Stimulated activated CD4-positive, alpha-beta T cell treated with anti-CD3 and anti-CD28 coated beads, Interleukin-15, amount 100 ng/mL, for 1 hour (primary cell): ENCODE data around the gene PIGQ.
A peak's percentile ranks its signal among the peaks of the same experiment; 100 is the strongest.

ENCODE experiments used
- DNase-seq, 2 donors: peaks; one replicate each; pipeline ENCODE4 v3.0.0-alpha.2; 2020; ENCODE audit warnings: low read depth in 1 of 2, low spot score in 1 of 2

PIGQ gene

DNA sequence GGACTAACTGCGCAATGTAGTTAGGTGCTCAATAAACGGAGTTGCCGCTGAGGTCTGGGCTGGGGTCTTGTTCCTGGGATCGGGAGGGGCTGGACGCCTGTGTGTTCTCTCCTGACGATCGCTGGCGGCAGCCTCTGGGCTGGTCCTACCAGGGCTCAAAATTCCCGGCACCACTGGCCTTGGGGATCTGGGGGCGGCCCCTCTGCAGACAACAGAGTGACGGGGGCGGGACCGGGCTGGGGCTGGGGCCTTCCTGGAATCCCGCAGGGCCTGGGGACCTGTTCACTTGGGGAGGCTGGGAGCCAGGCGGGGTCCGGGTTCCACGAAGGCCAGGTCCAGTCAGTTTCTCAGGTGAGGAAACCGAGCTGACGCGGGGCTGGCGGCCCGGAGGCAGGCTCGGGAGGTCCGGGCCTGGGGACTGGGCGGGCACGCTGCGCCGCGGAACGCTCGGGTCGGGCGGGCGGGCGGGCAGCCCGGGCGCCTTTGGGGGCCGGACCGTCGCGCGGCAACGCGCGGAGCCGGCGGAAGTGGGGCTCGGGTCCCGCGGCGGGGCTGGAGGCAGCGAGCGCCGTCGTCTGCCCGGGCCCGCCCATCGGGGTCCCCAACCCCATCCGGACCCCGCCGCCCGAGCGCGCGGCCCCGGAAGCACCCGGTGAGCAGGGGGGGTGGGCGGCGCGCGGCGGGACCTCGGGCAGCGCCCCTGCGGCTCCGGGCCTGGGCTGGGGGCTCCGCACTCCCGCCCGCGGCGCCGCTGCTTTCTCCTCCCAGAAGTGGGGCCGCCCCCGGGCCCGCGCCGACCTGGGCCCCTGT lies at the start of gene PIGQ:
PIGQ (plus strand) TSS at position 524 of the 810 bp plus-strand sequence. CDS start 4,107 bp downstream, outside the sequence.
- peak; percentile 48 to 59 for DNase-seq

DNA sequence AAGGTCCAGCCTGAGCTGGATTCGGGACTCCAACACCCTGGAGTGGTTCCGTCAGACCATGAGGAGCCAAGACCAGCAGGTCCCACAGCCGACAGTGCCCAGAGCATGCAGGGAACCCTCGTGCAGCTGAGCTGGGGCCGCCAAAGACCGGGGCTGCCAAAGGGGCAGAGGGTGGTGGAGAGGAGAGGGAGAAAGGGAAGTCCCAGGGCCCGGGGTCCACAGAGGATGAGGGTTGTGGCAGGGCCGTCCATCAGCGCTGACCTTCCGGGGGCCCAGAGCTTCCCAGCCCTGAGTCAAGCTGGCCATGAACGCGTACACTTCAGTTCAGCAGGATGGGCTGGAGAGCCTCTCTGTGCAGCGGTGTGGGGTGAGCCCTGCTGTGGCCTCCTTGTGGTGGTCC lies 48.9 kb upstream of the PIGQ start:
- no peak for DNase-seq

GRCh38 chr16:521381-522210 lies 48.2 kb upstream of the PIGQ start:
- DNase-seq = no peak

GRCh38 chr16:522320-523096 lies 47.3 kb upstream of the PIGQ start:
- DNase-seq = no peak

DNA sequence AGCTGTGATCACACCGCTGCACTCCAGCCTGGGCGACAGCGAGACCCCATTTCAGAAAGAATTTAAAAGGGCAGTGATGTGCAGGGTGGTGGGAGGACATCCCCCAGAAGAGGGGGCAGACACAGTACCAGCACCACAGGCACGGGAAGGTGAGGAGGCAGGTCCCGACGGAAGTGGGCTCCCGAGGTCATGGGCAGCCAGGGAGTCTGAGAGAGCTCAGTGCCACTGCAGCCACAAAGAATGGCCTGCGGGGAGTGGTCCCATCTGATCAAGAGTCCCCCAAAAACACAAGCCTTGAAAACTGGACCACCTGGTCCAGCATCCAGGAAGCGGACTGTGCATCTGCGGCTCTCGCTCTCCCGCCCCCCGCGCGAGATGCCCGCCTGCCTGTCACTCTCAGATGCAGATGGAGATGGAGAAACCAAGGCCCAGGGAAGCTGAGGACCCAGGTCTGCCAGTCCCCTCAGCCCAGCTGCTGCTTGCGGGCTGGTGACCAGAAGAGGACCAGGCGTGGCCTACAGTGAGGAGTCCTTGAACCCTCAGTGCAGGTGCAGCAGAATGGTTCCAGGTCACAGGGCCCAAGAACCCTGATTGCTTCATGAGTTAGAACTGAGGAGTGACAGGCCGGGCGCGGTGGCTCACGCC lies 46.5 kb upstream of the PIGQ start:
- DNase-seq = no peak

- DNase-seq = no peak
Observed at GRCh38 chr16:524274-525040, 45.3 kb upstream of the PIGQ start.

DNA sequence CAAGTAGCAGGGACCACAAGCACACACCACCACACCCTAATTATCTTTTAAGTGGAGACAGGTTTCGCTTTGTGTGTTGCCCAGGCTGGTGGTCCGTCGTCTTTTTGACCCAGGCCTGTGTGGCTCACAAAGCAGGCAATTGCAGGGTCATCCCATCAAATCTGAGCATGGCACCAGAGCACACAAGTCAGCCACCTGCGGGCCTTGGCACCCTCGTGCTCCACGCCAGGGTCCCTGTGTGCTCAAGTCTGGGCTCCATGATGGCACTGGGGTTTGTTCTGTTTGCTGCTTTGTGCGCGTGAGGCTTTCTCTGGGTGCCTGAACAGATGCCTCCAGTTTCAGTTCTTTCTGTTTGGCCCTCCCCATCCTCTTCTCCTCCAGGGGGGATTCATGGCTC lies 44.6 kb upstream of the PIGQ start:
- DNase-seq = no peak

DNA sequence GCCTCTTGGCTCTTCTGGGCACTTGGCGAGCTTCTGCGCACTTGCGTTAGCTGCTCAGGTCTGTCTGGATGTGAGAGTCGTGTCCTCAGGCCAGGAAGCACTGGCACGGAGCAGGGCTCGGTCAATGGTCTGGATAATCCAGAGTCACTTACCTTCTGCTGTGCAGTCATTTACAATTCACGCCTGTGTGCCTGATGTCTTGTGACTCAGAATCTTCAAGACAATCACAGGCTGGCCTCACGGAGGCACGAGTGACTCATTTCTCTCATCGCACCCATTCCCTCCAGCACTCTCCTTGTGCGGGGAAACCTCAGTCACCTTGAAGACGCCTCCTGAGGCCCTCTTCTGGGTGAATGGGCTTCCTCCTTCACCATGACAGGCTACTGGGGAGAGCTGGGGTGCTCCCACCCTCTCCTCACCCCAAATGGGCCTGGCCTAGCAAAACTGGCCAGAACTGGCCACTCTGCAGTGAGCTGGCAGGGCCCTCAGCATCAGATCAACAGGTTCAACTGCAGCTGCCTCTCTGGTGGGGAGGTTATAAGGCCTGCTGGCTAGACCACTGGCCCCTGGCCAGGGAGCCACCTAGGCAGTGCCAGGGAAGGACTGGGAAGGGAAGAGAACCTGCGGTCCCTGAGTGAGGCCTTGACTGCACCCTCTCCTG lies 44.1 kb upstream of the PIGQ start:
- peak; percentile 33 to 47 for DNase-seq

- no peak for DNase-seq
Observed at GRCh38 chr16:526181-527014, 43.4 kb upstream of the PIGQ start.

DNA sequence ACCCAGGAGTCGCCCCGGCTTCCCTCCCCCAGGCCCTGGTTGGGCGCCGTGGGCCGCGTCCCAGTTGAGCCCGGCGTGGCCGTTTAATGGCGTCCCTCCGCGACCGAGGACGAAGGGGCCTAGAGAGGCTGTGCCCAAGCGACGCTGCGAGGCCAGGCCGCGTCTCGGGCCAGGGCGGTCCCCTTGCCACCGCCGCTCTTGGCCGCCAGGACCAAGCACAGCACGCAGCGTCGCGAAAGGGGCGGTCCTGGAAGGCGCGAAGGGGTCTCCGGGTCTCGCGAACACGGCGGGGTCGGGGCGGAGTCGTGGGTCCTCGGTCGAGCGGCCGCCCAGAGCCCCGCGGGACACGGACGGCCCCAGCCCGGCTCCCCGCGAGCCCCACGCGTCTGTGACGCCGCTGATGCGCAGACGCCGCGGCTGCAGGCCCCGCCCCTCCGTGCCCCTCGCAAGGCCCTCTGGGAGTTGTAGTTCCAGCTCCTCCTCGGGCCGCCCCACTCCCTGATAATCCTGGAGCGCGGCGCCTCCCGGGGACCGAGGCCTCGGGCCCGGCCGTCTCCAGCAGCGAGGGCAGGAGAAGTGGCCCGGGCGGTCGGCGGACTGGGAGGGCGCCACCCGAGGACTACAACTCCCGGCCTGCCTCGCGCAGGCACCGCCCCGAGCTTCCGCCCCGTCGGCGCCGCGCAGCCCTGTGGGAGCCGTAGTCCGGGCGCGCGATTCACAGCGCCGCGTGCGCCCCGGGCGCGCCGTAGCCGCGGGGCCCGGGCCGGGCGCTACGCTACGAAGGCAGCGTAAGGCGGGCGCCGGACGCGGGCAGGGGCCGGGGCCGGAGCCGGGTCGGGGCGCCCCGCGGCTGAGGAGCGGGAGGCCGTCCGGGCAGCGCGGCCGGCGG lies 42.5 kb upstream of the PIGQ start, which contains the start of gene CAPN15:
CAPN15 (plus strand) TSS at position 698 of the 889 bp plus-strand sequence. CDS start 19,127 bp downstream, outside the sequence.
- DNase-seq = peak; percentile 74 to 79

DNA sequence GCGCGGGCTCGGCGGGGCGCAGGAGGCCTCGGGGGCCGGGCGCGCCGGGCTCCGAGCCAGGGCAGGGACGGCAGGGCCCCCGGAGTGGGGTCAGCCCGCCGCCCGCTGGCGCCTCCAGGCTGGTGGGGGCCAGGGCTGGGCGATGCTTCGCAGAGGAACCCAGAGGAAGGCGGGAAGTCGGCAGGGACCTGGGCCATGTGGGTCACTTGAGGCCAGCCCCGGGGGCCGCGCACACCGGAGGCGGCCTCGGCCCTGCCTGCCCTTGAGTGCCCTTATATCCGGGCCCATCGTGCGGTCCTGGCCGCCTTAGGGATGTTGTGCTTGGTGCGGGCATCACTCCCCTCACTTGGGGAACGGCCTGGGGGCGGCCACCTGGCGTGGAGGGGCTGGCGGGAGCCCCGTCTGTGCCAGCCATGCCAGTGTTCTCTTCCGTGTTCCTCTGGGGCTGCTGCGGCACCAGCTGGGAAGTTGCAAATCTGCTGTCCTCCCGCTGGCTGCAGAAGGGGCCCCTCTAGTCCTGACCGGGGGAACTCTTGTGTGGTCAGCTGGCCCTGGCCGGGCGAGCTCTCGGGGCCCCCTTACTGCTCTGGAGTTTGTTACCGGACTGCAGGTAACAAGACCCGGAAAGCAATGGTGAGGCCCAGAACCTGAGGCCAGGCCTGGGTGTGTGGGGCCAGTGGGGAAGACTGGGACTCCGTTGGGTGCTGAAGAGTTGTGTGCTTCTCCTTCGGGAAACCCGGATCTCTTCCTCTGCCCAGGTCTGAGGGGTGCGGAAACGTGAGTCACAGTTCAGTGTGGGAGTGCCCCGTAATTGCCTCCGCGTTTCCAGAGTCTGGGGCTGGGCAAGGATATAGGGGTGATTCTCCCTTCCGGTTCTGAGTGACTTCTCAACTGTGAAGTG lies 41.4 kb upstream of the PIGQ start:
- DNase-seq = no peak

DNA sequence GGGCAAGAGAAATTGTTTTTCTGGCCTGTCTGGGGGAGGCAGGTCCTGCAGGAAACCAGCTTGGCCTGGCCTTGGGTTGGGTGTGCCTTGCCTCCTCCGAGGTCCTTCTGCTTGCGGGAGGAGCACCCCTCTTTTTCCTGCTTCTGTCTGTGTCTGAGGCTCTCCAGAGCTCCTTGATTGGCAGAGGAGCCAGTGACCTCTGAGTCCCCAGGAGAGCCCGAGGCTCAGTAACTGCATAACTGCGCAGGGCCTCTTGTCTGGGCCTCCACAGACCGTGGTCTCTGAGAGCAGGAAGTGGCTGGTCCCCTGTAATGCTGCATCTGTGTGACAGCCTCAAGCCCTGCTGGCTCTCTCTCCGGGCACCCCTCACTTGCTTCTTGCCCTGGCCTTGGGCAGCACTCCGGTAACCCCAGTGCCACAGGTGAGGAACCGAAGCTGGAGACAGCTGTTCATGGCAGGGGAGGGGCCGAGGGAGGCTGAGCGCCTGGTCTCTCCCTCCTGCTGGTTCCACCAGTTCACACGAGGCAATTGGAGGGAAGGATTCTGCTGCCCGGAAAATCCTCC lies 40.7 kb upstream of the PIGQ start:
- DNase-seq = no peak

DNA sequence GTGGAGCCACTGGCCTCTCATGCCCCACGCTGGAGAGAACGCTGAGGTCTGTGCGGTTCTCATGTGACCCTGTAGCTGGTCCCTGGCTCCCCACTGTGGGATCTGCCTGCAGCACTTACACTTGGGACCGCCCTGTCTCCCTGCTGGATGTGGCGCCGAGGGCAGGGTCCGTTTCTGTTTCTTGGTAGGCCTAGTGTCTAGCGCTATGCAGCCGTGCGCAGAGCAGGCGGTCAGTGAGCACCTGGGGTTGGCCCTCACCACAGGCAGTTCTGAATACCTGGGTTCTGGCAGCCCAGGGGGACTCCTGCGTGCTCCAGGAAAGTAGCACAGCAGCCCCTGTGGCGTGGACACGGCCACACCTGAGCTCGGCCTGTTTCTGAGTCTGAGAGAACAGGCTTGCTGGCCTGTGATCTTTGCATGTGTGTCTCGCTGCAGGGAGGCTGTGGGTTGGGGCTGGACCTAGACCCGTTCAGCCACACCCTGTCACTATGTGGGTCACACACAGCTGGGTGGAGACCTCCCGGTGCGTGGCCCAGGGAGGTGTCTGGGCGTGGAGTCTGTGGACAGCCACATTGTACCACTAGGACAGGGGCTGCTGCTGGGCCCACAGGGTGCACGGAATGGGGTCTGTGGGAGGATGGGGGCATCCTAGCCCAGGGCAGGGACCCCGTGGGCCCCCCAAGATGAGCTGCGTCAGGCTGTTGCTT lies 39.5 kb upstream of the PIGQ start:
- DNase-seq = no peak

- DNase-seq = no peak
Observed at GRCh38 chr16:531494-532125, 38.2 kb upstream of the PIGQ start.

DNA sequence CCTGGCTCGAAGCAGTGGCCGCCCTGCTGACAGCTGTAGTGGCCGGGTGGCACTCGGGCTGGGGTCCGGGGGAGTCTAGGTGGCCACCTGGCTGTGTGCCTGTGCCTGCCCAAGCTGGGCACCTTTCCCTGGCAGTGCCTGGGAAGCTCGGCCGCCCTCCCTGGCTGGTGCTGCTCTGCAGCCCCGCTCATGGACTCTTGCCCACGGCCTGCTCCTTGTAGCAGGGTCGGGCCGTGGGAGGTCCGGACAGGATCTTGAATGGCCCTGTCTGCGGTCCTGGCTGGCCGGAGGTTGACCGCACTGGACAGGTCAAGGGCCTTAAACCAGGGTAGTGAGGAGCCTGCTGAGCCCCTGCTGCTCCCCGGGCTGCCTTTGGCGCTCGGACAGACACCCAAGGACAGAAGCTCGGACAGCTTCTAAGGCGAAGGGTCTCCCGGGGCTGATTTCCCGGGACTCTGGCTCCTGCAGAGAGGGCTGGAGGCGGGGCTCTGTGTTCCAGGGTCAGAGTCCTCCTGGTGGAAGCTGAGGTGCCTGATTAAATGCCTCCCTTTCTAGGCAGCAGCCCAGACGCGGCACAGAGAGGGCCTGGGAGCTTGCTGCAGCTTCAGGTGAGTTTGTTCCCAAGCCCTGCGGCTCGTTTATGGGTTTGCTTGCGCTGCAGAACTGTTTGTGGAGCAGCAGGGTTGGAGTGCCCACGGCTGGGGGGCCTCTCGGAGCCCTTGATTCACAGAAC lies 36.2 kb upstream of the PIGQ start:
- DNase-seq = no peak
